ENCODE measurements around the gene SDE2. TPM values are rescaled to one million over a fixed set of nuclear protein-coding genes. Genes with fewer than 3 reads are reported as not detected.
"Not testable (repeated sequence)": the region's sequence is repeated elsewhere in the genome, so short reads cannot be mapped to it uniquely, and the experiment has no call there.

Gene SDE2
- total and polyA plus RNA-seq, 9 donors, result 13.1 to 24.4 (median 17.9) TPM

DNA sequence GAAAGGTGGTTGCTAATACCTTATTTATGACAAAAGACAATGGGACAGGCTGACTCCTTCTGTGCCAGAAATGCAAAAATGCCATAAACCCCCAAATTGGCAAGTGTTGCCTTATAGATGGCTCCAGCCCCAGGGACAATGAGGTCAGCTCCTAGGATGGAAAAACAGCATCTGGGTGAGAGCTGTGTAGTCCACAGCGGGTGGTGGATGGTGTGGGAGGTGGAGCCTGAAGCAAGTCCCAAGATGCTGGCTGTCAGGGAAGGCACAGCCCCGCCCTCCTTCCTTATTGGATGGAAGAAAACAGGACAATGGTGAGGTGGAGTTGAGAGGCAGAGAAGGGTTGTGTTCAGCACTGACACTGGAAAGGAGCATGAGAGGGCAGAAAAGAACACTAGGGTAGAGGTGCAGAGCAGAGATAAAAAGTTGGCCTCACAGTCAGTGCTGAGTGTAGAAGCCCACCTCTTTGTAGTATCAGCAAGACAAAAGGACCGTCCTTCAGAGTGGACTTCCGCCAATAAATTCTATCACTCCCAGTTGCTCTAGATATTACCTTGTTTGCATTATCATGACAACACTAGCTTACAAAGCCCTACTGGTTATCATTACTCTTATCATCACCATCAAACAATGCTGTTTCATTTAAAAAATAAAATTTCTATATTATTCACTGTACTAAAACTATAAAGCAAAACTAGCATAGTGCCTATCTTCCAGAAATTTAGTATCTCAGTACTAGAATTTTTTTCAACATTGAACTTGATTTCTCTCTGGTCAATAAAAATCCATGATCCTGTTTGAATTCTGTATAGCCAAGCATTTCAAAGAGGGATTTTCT lies 3.7 kb upstream of the SDE2 start:
- intact Hi-C loops (cut with DNase I), result loop anchor here in 1 of 4 donors (5.0 kb wide), 1 partner anchor 119 kb away; no protein-coding TSS in a partner anchor
- Histone ChIP-seq H3K4me3 (no peak overlapping the region), H3K9me3 (no peaks in the 10 kb centered on the region), H3K4me1 (ENCODE audit: insufficient read depth) (peaks cover under 1% of the 10 kb centered on the region), H3K36me3 (no peaks in the 10 kb centered on the region), H3K27me3 (no peaks in the 10 kb centered on the region), H3K27ac (no peak overlapping the region)
- no peak for DNase-seq
- TF ChIP-seq, protein P1, sequence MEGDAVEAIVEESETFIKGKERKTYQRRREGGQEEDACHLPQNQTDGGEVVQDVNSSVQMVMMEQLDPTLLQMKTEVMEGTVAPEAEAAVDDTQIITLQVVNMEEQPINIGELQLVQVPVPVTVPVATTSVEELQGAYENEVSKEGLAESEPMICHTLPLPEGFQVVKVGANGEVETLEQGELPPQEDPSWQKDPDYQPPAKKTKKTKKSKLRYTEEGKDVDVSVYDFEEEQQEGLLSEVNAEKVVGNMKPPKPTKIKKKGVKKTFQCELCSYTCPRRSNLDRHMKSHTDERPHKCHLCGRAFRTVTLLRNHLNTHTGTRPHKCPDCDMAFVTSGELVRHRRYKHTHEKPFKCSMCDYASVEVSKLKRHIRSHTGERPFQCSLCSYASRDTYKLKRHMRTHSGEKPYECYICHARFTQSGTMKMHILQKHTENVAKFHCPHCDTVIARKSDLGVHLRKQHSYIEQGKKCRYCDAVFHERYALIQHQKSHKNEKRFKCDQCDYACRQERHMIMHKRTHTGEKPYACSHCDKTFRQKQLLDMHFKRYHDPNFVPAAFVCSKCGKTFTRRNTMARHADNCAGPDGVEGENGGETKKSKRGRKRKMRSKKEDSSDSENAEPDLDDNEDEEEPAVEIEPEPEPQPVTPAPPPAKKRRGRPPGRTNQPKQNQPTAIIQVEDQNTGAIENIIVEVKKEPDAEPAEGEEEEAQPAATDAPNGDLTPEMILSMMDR (IDR thresholded peaks at IDR 0.05), result no peak
- TF ChIP-seq POLR2A (IDR thresholded peaks at IDR 0.05), result no peak
- 50 to 66% (median 59%) methylated on average over 4 of the region's 4 CpGs for WGBS, 3 donors

DNA sequence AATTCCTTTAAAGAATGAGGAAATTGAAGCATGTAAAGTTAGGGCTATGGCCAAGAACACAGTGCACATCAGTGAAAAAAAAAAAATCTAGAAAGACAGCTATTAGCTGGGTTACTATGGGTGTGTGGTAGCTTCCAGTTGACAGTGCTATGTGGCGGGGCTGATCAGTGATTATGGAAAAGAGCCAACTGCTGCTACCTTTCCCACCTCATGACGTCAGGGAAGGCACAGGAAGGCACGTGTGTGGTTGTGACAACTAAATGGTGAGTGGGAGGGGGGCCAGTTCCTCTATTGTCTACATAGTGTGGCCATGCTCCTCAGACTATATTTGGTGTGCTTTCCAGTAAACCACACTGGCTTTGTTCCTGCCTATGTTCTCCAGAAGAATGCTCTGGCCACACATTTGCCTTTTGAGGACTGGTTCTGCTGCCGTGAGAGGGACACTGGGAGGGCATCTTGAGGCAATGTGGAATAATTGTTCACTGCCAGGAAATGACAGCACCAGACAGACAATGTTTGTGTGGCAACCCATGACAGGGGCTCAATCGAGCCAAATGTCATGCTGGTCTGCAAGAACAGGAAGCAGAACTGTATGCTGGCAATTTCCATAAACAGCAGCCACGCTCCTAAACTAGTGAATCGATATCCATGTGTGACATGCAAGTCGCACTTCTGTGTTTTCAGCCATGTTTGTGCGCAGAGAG lies 3.0 kb upstream of the SDE2 start:
- no peak overlapping the region for H3K27ac ChIP-seq

DNA sequence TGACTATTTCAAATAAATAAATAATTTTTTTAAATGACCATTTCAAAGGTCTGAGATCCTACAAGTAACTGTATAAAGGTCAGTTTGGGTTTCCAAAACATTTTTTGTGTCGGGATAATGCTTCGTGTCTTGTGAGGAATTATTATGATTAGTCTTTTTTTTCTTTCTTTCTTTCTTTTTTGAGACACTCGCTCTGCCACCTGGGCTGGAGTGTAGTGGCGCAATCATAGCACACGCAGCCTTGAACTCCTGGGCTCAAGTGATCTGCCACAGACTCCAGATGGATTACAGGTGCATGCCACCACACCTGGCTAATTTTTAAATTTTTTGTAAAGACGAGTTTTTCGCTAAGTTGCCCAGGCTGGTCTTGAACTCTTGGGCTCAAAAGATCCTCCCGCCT lies 1.9 kb upstream of the SDE2 start:
- Histone ChIP-seq H3K9me3 (no peaks in the 10 kb centered on the region), H3K27me3 (no peaks in the 10 kb centered on the region), H3K4me1 (ENCODE audit: insufficient read depth) (peaks cover 2% of the 10 kb centered on the region), H3K27ac (no peak overlapping the region), H3K4me3 (no peak overlapping the region), H3K36me3 (no peaks in the 10 kb centered on the region)
- no peak for DNase-seq
- 79 to 87% (median 86%) methylated on average over 8 of the region's 8 CpGs for WGBS, 3 donors
- intact Hi-C loops (cut with DNase I), result loop anchor here in 1 of 4 donors (5.0 kb wide), 1 partner anchor 121 kb away; no protein-coding TSS in a partner anchor
- TF ChIP-seq POLR2A (IDR thresholded peaks at IDR 0.05) (no peak), EP300 (IDR thresholded peaks at IDR 0.05) (no peak)
- TF ChIP-seq, protein P1 (IDR thresholded peaks at IDR 0.05), result no peak

More for the DNA sequence above, 3.0 kb upstream of the SDE2 start:
- Histone ChIP-seq H3K4me3 (no peak overlapping the region), H3K9me3 (no peaks in the 10 kb centered on the region), H3K4me1 (ENCODE audit: insufficient read depth) (peaks cover 2% of the 10 kb centered on the region), H3K36me3 (no peaks in the 10 kb centered on the region), H3K27me3 (no peaks in the 10 kb centered on the region)
- 55 to 64% (median 62%) methylated on average over 9 of the region's 9 CpGs for WGBS, 3 donors
- DNase-seq, result peak in 2 of 5 donors; percentile 33 to 59
- no peak for TF ChIP-seq POLR2A (IDR thresholded peaks at IDR 0.05)
- no peak for TF ChIP-seq EP300 (IDR thresholded peaks at IDR 0.05)
- TF ChIP-seq, protein P1 (IDR thresholded peaks at IDR 0.05), result no peak
- intact Hi-C loops (cut with DNase I), result loop anchor here in 1 of 4 donors (5.0 kb wide), 1 partner anchor 120 kb away; no protein-coding TSS in a partner anchor

DNA sequence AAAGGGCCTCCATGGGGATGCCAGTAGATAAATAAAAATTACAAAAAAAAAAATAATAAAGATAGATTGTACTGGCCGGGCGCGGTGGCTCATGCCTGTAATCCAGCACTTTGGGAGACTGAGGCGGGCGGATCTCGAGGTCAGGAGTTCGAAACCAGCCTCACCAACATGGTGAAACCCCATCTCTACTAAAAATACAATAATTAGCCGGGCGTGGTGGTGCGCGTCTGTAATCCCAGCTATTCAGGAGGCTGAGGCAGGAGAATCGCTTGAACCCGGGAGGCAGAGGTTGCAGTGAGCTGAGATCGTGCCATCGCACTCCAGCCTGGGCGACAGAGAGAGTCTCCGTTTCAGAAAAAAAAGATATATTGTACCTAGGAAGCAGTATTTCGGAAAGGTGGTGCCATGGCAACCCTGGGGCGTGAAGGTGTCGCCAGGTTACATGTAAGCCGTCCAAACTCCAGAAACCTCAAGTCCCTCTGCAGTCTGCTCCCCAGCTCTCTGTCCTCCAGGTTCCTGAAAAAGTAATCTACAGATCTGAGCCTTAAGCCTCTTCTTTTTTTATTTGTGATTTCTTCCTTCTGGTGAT lies 1.4 kb upstream of the SDE2 start:
- 88 to 91% (median 91%) methylated on average over 21 of the region's 21 CpGs for WGBS, 3 donors
- H3K9me3 ChIP-seq; H3K4me3 ChIP-seq; H3K4me1 ChIP-seq (ENCODE audit: insufficient read depth); H3K27me3 ChIP-seq; H3K36me3 ChIP-seq: not testable (repeated sequence)
- peak overlapping the region in 1 of 2 donors; percentile 91 for H3K27ac ChIP-seq
- intact Hi-C loops (cut with DNase I), result loop anchor here in 1 of 4 donors (5.0 kb wide), 1 partner anchor 122 kb away; no protein-coding TSS in a partner anchor
- DNase-seq, result peak in 2 of 5 donors; percentile 39 to 40

Data from ovary (tissue), 9 donors.